Stimulated activated CD4-positive, alpha-beta T cell treated with anti-CD3 and anti-CD28 coated beads, TNF-alpha, amount 100 ng/mL, for 1 hour (primary cell): ENCODE results near the gene PRKAR1A.

Experiments
- DNase-seq, 3 donors: peaks; one replicate each; pipeline ENCODE4 v3.0.0-alpha.2; 2020; ENCODE audit warnings: low read depth in 3 of 3, low spot score in 1 of 3

The PRKAR1A gene

GRCh38 chr17:68541816-68542215, 29.6 kb downstream of the PRKAR1A start:
- no peak for DNase-seq

DNA sequence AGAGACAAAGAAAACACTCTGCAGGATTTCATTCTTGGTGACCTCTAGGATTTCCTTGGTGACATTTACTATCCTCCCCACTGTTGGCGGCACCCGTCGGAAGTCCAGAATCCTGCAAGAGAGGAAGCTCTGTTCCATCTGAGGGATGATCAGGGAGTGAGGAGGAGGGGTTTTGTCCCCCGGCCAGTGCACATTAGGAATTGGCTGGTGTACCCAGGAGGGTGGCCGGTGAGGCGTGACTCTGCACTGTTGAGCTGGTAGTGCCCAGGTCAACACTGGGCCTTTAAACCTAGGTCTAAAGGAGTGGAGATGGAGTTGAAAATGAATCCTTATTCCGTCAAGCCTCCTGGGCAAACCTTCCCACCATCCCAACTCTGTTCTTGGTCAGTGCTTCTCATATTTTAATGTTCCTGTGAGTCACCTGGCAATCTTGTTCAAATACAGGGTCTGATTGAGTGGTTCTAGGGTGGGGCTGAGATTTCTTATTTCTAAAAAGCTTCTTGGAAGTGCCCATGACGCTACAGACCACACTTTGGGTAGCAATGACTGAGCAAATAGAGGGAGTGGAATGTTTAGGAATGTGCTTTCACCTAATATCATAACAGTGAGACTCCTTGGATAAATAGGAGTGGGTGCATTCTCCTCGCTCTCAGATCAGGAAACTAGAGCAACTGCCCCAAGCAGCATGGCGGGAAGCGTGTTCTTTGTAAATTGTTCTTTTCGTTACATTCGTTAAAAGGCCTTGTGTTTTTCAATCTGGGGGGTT, 30.7 kb downstream of the PRKAR1A start:
- DNase-seq = no peak

DNA sequence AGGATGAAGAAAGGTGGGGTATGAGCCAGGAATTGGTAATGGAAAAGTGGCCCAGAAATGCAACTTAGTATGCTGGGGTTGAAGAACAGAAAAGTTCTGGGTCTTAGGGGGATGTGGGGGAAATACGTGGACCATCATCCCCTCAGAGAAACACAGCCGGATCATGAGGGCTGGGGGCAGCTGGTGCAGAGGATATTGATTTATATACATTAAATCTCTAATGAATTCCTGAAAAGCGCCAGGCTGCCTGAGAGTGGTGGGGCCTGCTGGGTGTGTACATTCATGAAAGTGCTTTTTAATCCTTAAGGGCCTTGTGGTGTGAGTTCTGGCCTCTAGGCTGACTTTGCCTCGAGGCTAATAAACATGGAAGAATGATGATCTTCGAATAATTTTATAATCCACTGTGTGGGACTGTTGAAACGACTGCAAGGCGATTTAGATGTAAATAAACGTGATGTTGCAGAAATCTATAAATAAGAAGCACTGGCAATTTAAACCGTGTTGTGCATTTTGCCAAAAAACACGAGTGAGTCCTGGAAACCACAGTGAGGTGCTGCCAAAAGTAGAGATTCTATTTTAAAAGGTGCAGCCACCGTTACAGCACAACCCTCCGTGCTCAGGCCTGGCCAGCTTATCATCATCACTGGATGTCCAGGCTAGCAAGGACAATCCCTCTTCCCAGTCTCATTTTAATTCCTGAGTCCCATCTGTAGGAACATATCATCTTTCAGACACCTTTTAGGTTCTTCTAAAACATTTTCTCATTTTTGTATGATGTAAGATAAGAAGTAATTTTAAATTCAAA, 32.1 kb downstream of the PRKAR1A start:
- no peak for DNase-seq

DNA sequence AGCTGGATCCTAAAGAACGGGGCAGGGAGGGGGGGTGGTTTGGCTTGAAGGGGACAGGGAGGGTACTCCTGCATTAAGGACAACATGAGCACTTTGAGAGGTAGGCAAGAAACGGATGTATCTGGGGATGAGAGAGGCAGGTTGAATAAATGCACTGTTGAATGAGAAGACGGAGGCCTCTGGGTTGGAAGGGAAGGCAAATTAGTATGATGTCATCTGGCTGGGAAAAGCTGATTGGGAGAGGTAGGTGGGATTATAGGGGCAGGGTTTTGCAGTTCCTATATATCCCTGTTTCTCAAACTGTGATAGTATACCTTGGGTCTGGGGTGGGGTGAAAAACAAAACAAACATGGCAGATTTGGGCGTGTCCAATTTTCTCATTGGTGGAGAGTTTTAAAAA, 44.3 kb downstream of the PRKAR1A start:
- no peak for DNase-seq

- DNase-seq = no peak
These were observed 47.1 kb downstream of the PRKAR1A start for GRCh38 chr17:68559316-68559715.

DNA sequence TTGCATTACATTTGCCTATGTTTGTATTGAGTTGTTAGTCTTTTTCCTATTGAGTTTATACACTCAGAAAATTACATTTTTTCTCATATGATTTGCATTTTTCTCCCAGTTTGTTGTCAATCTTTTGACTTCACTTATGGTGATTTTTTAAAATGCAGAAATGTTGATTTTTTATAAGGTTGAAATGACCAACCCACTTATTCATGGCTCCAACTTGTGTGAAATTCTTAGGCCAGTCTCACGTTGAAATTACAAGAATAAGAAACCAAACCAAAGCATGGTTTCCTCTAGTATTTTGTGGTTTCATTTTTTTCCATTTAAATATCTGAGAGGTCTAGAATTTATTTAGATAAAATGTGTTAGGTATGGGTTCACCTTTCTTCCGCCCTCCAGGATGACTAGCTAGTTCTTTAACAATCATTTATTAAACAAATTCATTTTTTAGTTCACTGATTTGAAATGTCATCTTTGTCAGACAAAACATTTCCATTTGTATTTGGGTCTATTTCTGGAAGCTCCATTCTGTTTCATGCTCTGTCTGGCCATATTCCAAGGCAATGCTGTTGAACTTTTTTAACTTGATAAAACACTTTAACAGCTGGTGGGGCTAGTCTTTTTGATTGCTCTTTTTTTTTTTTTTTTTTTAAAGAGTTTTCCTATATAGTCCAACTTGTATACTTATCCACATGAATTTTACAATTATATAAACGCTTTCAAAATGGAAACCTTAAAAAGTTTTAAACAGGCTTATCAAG, 48.9 kb downstream of the PRKAR1A start:
- no peak for DNase-seq

DNA sequence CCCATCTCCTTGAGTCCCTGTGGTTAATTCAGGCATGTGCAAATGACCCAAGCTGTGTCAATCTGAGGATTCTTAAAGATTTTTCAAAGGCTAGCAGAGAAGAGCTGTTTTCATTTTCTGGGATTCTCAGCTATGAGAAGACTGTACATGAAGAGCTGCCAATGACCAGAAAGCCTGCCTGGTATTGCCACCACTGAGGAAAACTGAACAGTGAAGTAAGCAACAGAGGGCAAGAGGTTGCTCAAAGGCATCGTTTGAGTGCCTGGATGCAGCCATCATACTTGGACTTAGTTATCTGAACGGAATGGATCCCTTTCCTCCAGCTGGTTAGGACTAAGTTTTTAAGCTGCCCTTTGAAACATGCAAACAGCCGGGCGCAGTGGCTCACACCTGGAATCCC, 50.5 kb downstream of the PRKAR1A start:
- no peak for DNase-seq

- DNase-seq = no peak
These were observed 52.3 kb downstream of the PRKAR1A start for GRCh38 chr17:68564415-68565111.

DNA sequence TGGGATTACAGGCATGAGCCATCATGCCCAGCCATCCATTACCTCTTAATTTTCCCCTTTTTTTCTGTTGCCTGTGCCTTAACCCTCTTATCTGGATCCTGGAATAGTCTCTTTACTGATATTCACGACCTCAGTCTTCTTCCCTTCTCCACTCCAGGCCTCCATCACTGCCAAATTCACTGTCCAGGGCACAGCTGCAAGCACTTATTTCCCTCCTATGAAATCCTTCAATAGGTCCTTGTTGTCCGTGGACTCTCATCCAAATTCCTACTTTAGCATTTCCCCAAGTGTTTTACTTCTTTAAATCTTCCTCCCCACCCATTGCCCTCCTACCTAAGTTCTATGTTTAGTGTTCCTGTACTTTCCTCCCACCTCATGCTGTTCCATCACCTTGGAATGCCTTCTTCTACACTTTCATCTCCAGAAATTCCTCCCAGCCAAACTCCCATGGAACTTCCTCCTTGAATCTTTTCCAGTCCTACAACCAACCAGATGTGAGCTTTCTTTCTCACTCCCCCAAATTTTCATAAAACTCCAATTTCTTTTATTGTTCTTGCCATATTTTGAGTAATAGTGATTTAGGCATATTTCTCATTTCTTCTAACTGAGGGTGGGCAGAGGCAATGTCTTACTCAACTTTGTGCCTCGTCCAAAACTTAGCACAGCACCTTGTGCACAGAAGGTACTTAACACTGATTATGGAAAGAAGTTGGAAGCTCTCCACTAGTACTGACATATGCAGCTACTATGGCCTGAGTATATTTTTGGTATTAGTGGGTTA, 53.6 kb downstream of the PRKAR1A start:
- DNase-seq = no peak

DNA sequence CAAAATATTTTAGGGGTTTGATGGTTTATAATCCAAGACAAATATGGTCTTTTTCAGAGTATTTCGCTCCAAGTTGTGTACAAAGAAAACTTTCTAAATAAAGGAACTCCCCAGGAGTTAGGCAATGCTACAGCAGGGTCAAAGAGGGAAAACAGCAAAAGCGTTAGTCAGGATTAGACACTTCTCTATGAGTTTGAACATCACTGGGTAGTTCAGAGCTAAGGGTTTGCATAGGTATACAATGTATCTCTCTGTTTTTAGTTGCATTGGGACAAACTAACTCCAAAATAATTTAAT, 54.2 kb downstream of the PRKAR1A start:
- no peak for DNase-seq

- no peak for DNase-seq
These were observed 54.8 kb downstream of the PRKAR1A start for GRCh38 chr17:68567035-68567434.

GRCh38 chr17:68567581-68567980, 55.4 kb downstream of the PRKAR1A start:
- DNase-seq = no peak

- DNase-seq = no peak
These were observed 56.4 kb downstream of the PRKAR1A start for GRCh38 chr17:68568581-68568980.

GRCh38 chr17:68569346-68569745, 57.1 kb downstream of the PRKAR1A start:
- DNase-seq = no peak

GRCh38 chr17:68570526-68570925, 58.3 kb downstream of the PRKAR1A start:
- DNase-seq = no peak

GRCh38 chr17:68572138-68572842, 60.1 kb downstream of the PRKAR1A start:
- DNase-seq = no peak

DNA sequence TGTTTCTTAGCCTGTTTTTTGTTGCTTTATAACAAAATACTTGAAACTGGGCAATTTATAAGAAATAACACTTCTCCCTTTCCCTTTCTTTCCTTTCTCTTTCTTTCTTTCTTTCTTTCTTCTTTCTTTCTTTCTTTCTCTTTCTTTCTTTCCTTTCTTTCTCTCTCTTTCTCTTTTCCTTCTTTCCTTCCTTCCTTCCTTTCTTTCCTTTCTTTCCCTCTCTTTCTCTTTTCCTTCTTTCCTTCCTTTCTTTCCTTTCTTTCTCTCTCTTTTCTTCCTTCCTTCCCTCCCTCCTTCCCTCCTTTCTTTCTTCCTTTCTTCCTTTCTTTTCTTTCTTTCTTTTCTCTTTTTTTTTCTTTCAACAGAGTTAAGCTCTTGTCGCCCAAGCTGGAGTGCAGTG, 61.1 kb downstream of the PRKAR1A start:
- DNase-seq = no peak

- no peak for DNase-seq
These were observed 63.9 kb downstream of the PRKAR1A start for GRCh38 chr17:68576137-68576536.

DNA sequence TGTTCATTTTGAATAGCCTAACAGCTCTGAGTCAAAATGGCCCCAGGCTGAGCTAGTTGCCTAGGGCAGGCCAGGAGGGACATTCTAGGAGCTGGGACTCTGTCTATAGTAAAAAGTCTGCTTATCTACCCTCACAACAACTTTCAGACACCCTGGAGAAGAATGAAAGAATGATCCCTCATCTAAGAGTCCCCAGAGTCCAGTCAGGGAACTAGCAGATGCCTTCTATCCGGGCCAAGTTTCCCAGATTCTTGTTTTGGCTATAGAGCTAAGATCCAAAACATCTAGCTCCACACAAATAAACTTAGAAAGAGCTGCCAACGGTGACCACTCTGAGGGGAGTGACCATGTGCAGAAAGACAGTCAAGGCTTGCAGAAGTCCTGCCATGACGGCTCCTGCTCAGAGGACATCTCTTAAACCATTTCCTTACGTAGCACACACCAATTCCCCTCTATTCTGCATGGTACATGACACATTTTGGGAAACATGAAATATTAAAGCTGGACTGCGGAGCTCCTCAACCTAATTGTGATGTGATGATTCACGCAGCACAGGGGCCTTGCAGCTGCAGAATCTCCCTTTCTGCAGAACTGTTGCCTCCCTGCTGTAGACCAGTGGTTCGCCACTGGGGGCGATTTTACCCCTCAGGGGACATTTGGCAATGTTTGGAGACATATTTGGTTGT, 64.7 kb downstream of the PRKAR1A start:
- DNase-seq = no peak

GRCh38 chr17:68577497-68577821, 65.2 kb downstream of the PRKAR1A start:
- DNase-seq = no peak
